H9 (cell line): ENCODE data around the gene SRSF11. TPM values are rescaled to one million over a fixed set of nuclear protein-coding genes. Genes with fewer than 3 reads are reported as not detected.

Experiments
- DNase-seq: peaks from one replicate; pipeline ENCODE4 v3.0.0-alpha.2; 2017
- H2AFZ ChIP-seq: one replicate; pipeline ENCODE4 v1.6.1; 2013; ENCODE audit warnings: mild to moderate bottlenecking, low read length, control low read depth, moderate library complexity
- H2AK5ac ChIP-seq: 2 replicates; pipeline ENCODE4 v1.6.1; 2013; ENCODE audit warnings: low read length, control low read depth, mixed read lengths; ENCODE audit not compliant: insufficient read length
- H2BK120ac ChIP-seq: one replicate; pipeline ENCODE4 v1.6.1; 2013; ENCODE audit warnings: low read depth, mild to moderate bottlenecking, low read length, control low read depth, inconsistent platforms; ENCODE audit not compliant: poor library complexity, severe bottlenecking
- H2BK12ac ChIP-seq: 2 replicates; pipeline ENCODE4 v1.6.1; 2013; ENCODE audit warnings: low read length, control low read depth, mixed read lengths, low read depth; ENCODE audit not compliant: insufficient read length
- H2BK15ac ChIP-seq: 2 replicates; pipeline ENCODE4 v1.6.1; 2013; ENCODE audit warnings: low read depth, low read length, control low read depth
- H2BK20ac ChIP-seq: one replicate; pipeline ENCODE4 v1.6.1; 2013; ENCODE audit warnings: low read depth, mild to moderate bottlenecking, low read length, control low read depth, inconsistent platforms; ENCODE audit not compliant: poor library complexity, severe bottlenecking
- H2BK5ac ChIP-seq: 2 replicates; pipeline ENCODE4 v1.6.1; 2013; ENCODE audit warnings: low read length, control low read depth, mixed read lengths; ENCODE audit not compliant: insufficient read length
- H3K14ac ChIP-seq: 2 replicates; pipeline ENCODE4 v1.6.1; 2013; ENCODE audit warnings: low read length, control low read depth; ENCODE audit not compliant: insufficient read depth
- H3K18ac ChIP-seq: 2 replicates; pipeline ENCODE4 v1.6.1; 2013; ENCODE audit warnings: low read depth, mild to moderate bottlenecking, mixed read lengths, low read length, control low read depth; ENCODE audit not compliant: insufficient read length
- H3K23ac ChIP-seq: 2 replicates; pipeline ENCODE4 v1.6.1; 2013; ENCODE audit warnings: low read length, control low read depth, mixed read lengths, low read depth; ENCODE audit not compliant: insufficient read length
- H3K23me2 ChIP-seq: 2 replicates; pipeline ENCODE4 v1.6.1; 2013; ENCODE audit warnings: low read depth, mild to moderate bottlenecking, mixed read lengths, low read length, control low read depth; ENCODE audit not compliant: insufficient read length, poor library complexity, severe bottlenecking
- H3K27ac ChIP-seq: 2 replicates; pipeline ENCODE4 v1.5.1; 2013; ENCODE audit warnings: low read length, control low read depth, mixed read lengths, low read depth; ENCODE audit not compliant: insufficient read length
- H3K27me3 ChIP-seq: 2 replicates; pipeline ENCODE4 v1.6.1; 2013; ENCODE audit warnings: low read length, control low read depth, inconsistent platforms; ENCODE audit not compliant: insufficient read depth
- H3K4ac ChIP-seq: 2 replicates; pipeline ENCODE4 v1.6.1; 2013; ENCODE audit warnings: low read depth, mild to moderate bottlenecking, control low read depth, inconsistent platforms, low read length, moderate library complexity
- H3K4me1 ChIP-seq: 2 replicates; pipeline ENCODE4 v1.6.1; 2013; ENCODE audit warnings: low read length, control low read depth, inconsistent platforms; ENCODE audit not compliant: insufficient read depth
- H3K4me2 ChIP-seq: 2 replicates; pipeline ENCODE4 v1.6.1; 2013; ENCODE audit warnings: low read length, control low read depth, mixed read lengths; ENCODE audit not compliant: insufficient read length, insufficient read depth
- H3K56ac ChIP-seq: 2 replicates; pipeline ENCODE4 v1.6.1; 2013; ENCODE audit warnings: low read depth, mild to moderate bottlenecking, mixed read lengths, low read length, control low read depth; ENCODE audit not compliant: insufficient read length
- H3K79me1 ChIP-seq: 2 replicates; pipeline ENCODE4 v1.6.1; 2013; ENCODE audit warnings: low read depth, mild to moderate bottlenecking, moderate library complexity, low read length, control low read depth, inconsistent platforms; ENCODE audit not compliant: insufficient read depth, poor library complexity, severe bottlenecking
- H3K79me2 ChIP-seq: 2 replicates; pipeline ENCODE4 v1.6.1; 2013; ENCODE audit warnings: low read length, control low read depth, inconsistent platforms; ENCODE audit not compliant: insufficient read depth
- H3K9ac ChIP-seq: 2 replicates; pipeline ENCODE4 v1.6.1; 2013; ENCODE audit warnings: low read length, control low read depth, mixed read lengths; ENCODE audit not compliant: insufficient read length; ENCODE audit errors: extremely low read depth
- H3K9me3 ChIP-seq: one replicate; pipeline ENCODE4 v1.6.1; 2013; ENCODE audit warnings: low read depth, low read length, inconsistent platforms; ENCODE audit not compliant: control insufficient read depth
- H3T11ph ChIP-seq: one replicate; pipeline ENCODE4 v1.6.1; 2013; ENCODE audit warnings: mild to moderate bottlenecking, low read length, control low read depth, inconsistent platforms
- H4K20me1 ChIP-seq: one replicate; pipeline ENCODE4 v1.6.1; 2013; ENCODE audit not compliant: control insufficient read depth, insufficient read length, insufficient read depth
- H4K5ac ChIP-seq: 2 replicates; pipeline ENCODE4 v1.6.1; 2013; ENCODE audit warnings: low read depth, mild to moderate bottlenecking, mixed read lengths, low read length, control low read depth; ENCODE audit not compliant: insufficient read length
- H4K8ac ChIP-seq: replicated peaks from 2 replicates; pipeline ENCODE4 v1.6.1; 2013; ENCODE audit warnings: low read length, control low read depth, mixed read lengths, low read depth; ENCODE audit not compliant: insufficient read length
- H4K91ac ChIP-seq: 2 replicates; pipeline ENCODE4 v1.6.1; 2013; ENCODE audit warnings: low read depth, mild to moderate bottlenecking, moderate library complexity, mixed read lengths, low read length, control low read depth; ENCODE audit not compliant: insufficient read length
- H3K27ac Mint-ChIP-seq, 3 experiments: 2 replicates in 2 of 3; 3 replicates in 1 of 3; pipeline ENCODE4 v1.8.0; 2020 to 2021; ENCODE audit warnings: mixed read lengths in 3 of 3, mild to moderate bottlenecking in 1 of 3, moderate library complexity in 1 of 3
- H3K27me3 Mint-ChIP-seq: 2 replicates; pipeline ENCODE4 v1.8.0; 2021; ENCODE audit warnings: low read depth, mild to moderate bottlenecking, moderate library complexity, mixed read lengths
- H3K36me3 Mint-ChIP-seq, 3 experiments: 2 replicates in 2 of 3; 3 replicates in 1 of 3; pipeline ENCODE4 v1.8.0; 2020 to 2021; ENCODE audit warnings: low read depth in 3 of 3, mixed read lengths in 3 of 3; ENCODE audit not compliant: insufficient read depth in 1 of 3
- H3K4me1 Mint-ChIP-seq, 2 experiments: 2 replicates each; pipeline ENCODE4 v1.8.0; 2020; ENCODE audit warnings: mixed read lengths in 2 of 2
- H3K4me3 Mint-ChIP-seq, 2 experiments: 2 replicates in 1 of 2; 3 replicates in 1 of 2; pipeline ENCODE4 v1.8.0; 2020 to 2021; ENCODE audit warnings: mild to moderate bottlenecking in 2 of 2, mixed read lengths in 2 of 2, moderate library complexity in 1 of 2
- H3K9me3 Mint-ChIP-seq, 2 experiments: 2 replicates in 1 of 2; 3 replicates in 1 of 2; pipeline ENCODE4 v1.8.0; 2020; ENCODE audit warnings: mild to moderate bottlenecking in 2 of 2, mixed read lengths in 2 of 2, moderate library complexity in 1 of 2
- CTCF ChIP-seq: fragments of 200-600 bp; sonication (generic); conservative IDR thresholded peaks from 3 replicates; pipeline ENCODE4 v1.8.0; 2021; ENCODE audit warnings: antibody characterized with exemption, mild to moderate bottlenecking
- WGBS: extraction: QIAGEN DNeasy Blood & Tissue Kit; methylation state at CpG from one replicate; pipeline ENCODE4 v1.1.7; 2013; ENCODE audit warnings: missing lambda C conversion rate, low lambda C conversion rate, mixed read lengths; ENCODE audit not compliant: insufficient read length; ENCODE audit errors: extremely low coverage; 5-methylcytosine and 5-hydroxymethylcytosine counted together
- total RNA-seq: library from RNA; stranded (reverse); gene quantifications from 2 replicates; pipeline ENCODE4 v1.2.1, GENCODE V29; 2021

The SRSF11 gene
- total RNA-seq, 1 experiment from 2014 or later: 214 TPM

- peaks cover 14% of the 10 kb centered on the region; the same call in 1 of the 2 replicates for H3K79me2 ChIP-seq
- no peak overlapping the region for H2BK120ac ChIP-seq
- H3K27ac ChIP-seq: no peak overlapping the region
- no peak overlapping the region for H3K14ac ChIP-seq
- H2AFZ ChIP-seq: no peak overlapping the region
- H2BK5ac ChIP-seq: no peak overlapping the region
- H3K4me1 Mint-ChIP-seq: peaks cover 28 to 35% of the 10 kb centered on the region in 2 experiments
- no peaks in the 10 kb centered on the region for H3K79me1 ChIP-seq
- no peak overlapping the region for H2BK15ac ChIP-seq
- H3K27me3 ChIP-seq: no peaks in the 10 kb centered on the region
- H3K4me1 ChIP-seq: no peaks in the 10 kb centered on the region
- H3K36me3 Mint-ChIP-seq: peaks cover 17 to 52% (median 41%) of the 10 kb centered on the region in 3 experiments
- no peak overlapping the region for H3K4ac ChIP-seq
- H2BK20ac ChIP-seq: no peak overlapping the region
- TF ChIP-seq CTCF: no peak
- no peak overlapping the region for H3K23ac ChIP-seq
- no peaks in the 10 kb centered on the region for H3K27me3 Mint-ChIP-seq
- H4K91ac ChIP-seq: no peak overlapping the region
- no peak overlapping the region for H3K18ac ChIP-seq
- DNase-seq: no peak
- H3K23me2 ChIP-seq: no peaks in the 10 kb centered on the region
- H3K9me3 Mint-ChIP-seq: no peaks in the 10 kb centered on the region
- H4K5ac ChIP-seq: no peak overlapping the region
- H3T11ph ChIP-seq: no peak overlapping the region
- H3K27ac Mint-ChIP-seq: peak overlapping the region in 2 of 3 experiments; percentile 45 to 66; a peak in 3 of 7 replicates
- H3K4me2 ChIP-seq: no peak overlapping the region
- no peak overlapping the region for H2AK5ac ChIP-seq
- H4K8ac ChIP-seq: no peak overlapping the region
- no peak overlapping the region for H2BK12ac ChIP-seq
- H3K9ac ChIP-seq: no peak overlapping the region
- WGBS: no CpG with 5 or more reads among the region's 2 CpGs
- no peaks in the 10 kb centered on the region for H3K9me3 ChIP-seq
- no peak overlapping the region for H3K4me3 Mint-ChIP-seq
- H3K56ac ChIP-seq: no peak overlapping the region
- no peaks in the 10 kb centered on the region for H4K20me1 ChIP-seq
These were observed 1.2 kb upstream of the SRSF11 start for GRCh38 chr1:70220015-70220414.
